ENCODE measurements around the gene RABEP1. TPM values are rescaled to one million over a fixed set of nuclear protein-coding genes. Genes with fewer than 3 reads are reported as not detected.
A peak's percentile ranks its signal among the peaks of the same experiment; 100 is the strongest.

The RABEP1 gene
- total and polyA plus RNA-seq, 8 donors = 12.1 to 89.7 (median 19.8) TPM

- Histone ChIP-seq H3K4me3 (peak overlapping the region; percentile 87 to 88 (median 88)), H3K36me3 (peaks cover 22 to 58% (median 51%) of the 10 kb centered on the region in 4 donors), H3K9me3 (no peaks in the 10 kb centered on the region), H3K4me1 (peaks cover 33 to 70% (median 50%) of the 10 kb centered on the region in 4 donors), H3K27ac (peak overlapping the region; percentile 80 to 96 (median 95)), H3K27me3 (no peaks in the 10 kb centered on the region)
- TF ChIP-seq POLR2A (IDR thresholded peaks at IDR 0.05) = no peak
- TF ChIP-seq, protein P1, sequence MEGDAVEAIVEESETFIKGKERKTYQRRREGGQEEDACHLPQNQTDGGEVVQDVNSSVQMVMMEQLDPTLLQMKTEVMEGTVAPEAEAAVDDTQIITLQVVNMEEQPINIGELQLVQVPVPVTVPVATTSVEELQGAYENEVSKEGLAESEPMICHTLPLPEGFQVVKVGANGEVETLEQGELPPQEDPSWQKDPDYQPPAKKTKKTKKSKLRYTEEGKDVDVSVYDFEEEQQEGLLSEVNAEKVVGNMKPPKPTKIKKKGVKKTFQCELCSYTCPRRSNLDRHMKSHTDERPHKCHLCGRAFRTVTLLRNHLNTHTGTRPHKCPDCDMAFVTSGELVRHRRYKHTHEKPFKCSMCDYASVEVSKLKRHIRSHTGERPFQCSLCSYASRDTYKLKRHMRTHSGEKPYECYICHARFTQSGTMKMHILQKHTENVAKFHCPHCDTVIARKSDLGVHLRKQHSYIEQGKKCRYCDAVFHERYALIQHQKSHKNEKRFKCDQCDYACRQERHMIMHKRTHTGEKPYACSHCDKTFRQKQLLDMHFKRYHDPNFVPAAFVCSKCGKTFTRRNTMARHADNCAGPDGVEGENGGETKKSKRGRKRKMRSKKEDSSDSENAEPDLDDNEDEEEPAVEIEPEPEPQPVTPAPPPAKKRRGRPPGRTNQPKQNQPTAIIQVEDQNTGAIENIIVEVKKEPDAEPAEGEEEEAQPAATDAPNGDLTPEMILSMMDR (IDR thresholded peaks at IDR 0.05) = no peak
- no peak for TF ChIP-seq EP300 (IDR thresholded peaks at IDR 0.05)
- peak in 1 of 3 donors; percentile 60 for TF ChIP-seq POLR2AphosphoS5 (IDR thresholded peaks at IDR 0.05)
- DNase-seq = peak; percentile 52 to 91
- WGBS, 5 donors = 0% methylated on average over 26 of the region's 26 CpGs
- intact Hi-C loops (cut with DNase I; ENCODE audit: low total_unique reads) = no loop called here
These were observed 136.8 kb downstream of the RABEP1 start for GRCh38 chr17:5418858-5419355.

DNA sequence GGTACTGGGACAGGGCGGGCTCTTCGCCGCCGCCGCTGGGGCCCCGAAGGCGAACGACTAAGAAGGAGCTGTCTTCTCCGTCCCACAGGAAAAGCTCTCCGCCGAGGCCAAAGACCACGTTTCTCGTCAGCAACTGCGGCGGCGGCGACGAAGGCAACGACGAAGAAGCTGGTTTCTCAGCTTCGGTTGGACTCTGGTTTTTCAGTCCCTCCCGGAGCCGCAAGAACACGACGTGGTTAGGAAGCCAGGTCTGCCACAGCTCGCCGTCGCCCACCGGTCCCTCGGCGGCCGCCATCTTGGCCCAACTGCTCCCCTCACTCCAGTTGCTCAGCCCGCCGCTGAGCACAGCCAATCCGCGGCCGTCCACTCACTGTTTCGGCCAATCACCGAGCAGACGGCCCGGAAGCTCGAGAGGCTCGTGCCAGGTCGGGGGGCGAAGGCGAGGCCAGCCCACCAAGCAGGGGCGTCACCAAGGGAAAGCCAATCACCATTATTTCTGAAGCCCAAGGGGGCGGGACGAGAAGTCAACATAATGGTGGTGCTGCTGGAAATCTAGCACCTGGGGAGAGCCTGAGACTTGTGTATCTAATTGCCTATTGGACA, 137.4 kb downstream of the RABEP1 start, which contains the start of gene NUP88:
NUP88 (minus strand) TSS at position 307 of the 603 bp plus-strand sequence; CDS start at position 295, 12 bp downstream.
- DNase-seq = peak; percentile 94 to 99
- Histone ChIP-seq H3K4me1 (peaks cover 33 to 67% (median 47%) of the 10 kb centered on the region in 4 donors), H3K36me3 (peaks cover 24 to 58% (median 51%) of the 10 kb centered on the region in 4 donors), H3K4me3 (peak within 1 kb of the TSS; percentile 87 to 88 (median 88)), H3K27ac (peak within 1 kb of the TSS; percentile 80 to 96 (median 95)), H3K9me3 (no peaks in the 10 kb centered on the region), H3K27me3 (no peaks in the 10 kb centered on the region)
- WGBS, 5 donors = 0 to 1% (median 0%) methylated on average over 19 to 49 of the region's 49 CpGs
- intact Hi-C loops (cut with DNase I; ENCODE audit: low total_unique reads) = no loop called here
- peak; percentile 72 to 97 (median 92) for TF ChIP-seq POLR2AphosphoS5 (IDR thresholded peaks at IDR 0.05)
- TF ChIP-seq POLR2A (IDR thresholded peaks at IDR 0.05) = peak in 2 of 4 donors; percentile 59 to 70
- TF ChIP-seq EP300 (IDR thresholded peaks at IDR 0.05) = no peak
- TF ChIP-seq, protein P1 (IDR thresholded peaks at IDR 0.05) = no peak

DNA sequence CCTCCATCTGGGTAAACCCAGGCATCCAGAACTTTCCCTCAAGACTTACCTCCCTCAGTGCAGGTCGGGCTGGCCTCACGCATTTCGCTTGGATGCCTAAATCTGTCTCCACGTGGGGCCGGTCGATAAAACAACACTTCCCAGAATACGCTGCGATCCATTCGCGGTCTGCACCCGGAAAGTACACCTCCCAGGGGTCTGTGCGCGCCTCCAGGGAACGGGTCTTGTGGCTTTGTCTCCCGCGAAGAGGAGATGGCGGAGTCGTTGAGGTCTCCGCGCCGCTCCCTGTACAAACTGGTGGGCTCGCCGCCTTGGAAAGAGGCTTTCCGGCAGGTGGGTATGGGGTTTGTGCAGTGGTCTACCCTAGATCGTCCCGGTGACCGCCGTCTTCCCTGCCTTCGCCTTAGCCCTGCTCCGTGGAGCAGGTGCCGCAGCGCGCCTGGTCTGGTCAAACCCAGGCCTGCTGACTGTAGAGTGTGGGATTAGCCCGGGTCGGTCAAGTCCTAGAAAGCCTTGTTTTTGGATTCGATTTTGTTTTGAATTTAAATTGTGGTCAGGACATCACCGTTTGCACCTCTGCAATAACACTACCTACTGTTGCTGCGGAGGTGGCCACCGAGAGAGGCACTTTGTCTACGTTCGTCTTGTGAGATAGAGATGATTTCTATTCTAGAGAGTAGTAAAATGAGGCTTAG, 138.0 kb downstream of the RABEP1 start, which contains the start of gene RPAIN:
RPAIN (plus strand) TSS at position 224 of the 695 bp plus-strand sequence; CDS start at position 253, 29 bp downstream.
- H3K27me3 ChIP-seq = no peaks in the 10 kb centered on the region
- H3K4me3 ChIP-seq = peak within 1 kb of the TSS; percentile 87 to 88 (median 88)
- H3K4me1 ChIP-seq = peaks cover 33 to 65% (median 47%) of the 10 kb centered on the region in 4 donors
- peak; percentile 88 to 96 for DNase-seq
- H3K9me3 ChIP-seq = no peaks in the 10 kb centered on the region
- peaks cover 30 to 58% (median 51%) of the 10 kb centered on the region in 4 donors for H3K36me3 ChIP-seq
- TF ChIP-seq, protein P1 (IDR thresholded peaks at IDR 0.05) = no peak
- TF ChIP-seq POLR2A (IDR thresholded peaks at IDR 0.05) (peak in 2 of 4 donors; percentile 21 to 52), POLR2AphosphoS5 (IDR thresholded peaks at IDR 0.05) (peak; percentile 69 to 83 (median 78)), EP300 (IDR thresholded peaks at IDR 0.05) (no peak)
- intact Hi-C loops (cut with DNase I; ENCODE audit: low total_unique reads) = no loop called here
- H3K27ac ChIP-seq = peak within 1 kb of the TSS; percentile 80 to 96 (median 95)
- 0 to 1% (median 0%) methylated on average over 35 to 41 of the region's 41 CpGs for WGBS, 5 donors

- Histone ChIP-seq H3K36me3 (peaks cover 32 to 64% (median 58%) of the 10 kb centered on the region in 4 donors), H3K4me3 (no peak overlapping the region), H3K9me3 (no peaks in the 10 kb centered on the region), H3K27me3 (no peaks in the 10 kb centered on the region), H3K4me1 (peaks cover 22 to 52% (median 34%) of the 10 kb centered on the region in 4 donors), H3K27ac (no peak overlapping the region)
- TF ChIP-seq POLR2AphosphoS5 (IDR thresholded peaks at IDR 0.05) (no peak), POLR2A (IDR thresholded peaks at IDR 0.05) (no peak), EP300 (IDR thresholded peaks at IDR 0.05) (no peak)
- TF ChIP-seq, protein P1 (IDR thresholded peaks at IDR 0.05) = no peak
- 81 to 89% (median 87%) methylated on average over 2 of the region's 2 CpGs for WGBS, 5 donors
- intact Hi-C loops (cut with DNase I; ENCODE audit: low total_unique reads) = no loop called here
- DNase-seq = no peak
These were observed 140.4 kb downstream of the RABEP1 start for GRCh38 chr17:5422505-5422904.
